GM21717 (cell line): ENCODE measurements around the gene NRCAM.
"Not testable (repeated sequence)": the region's sequence is repeated elsewhere in the genome, so short reads cannot be mapped to it uniquely, and the experiment has no call there.

Source experiments
- ATAC-seq: cut with Tn5 transposase; IDR thresholded peaks from one replicate; pipeline ENCODE4 v1.9.1; 2021; ENCODE audit warnings: mild to moderate bottlenecking, moderate library complexity; ENCODE audit not compliant: unreplicated experiment

NRCAM gene

GRCh38 chr7:108286290-108286904, 169.8 kb downstream of the NRCAM start:
- no peak for ATAC-seq

GRCh38 chr7:108285778-108286177, 170.5 kb downstream of the NRCAM start:
- no peak for ATAC-seq

- ATAC-seq, result no peak
These were observed 171.2 kb downstream of the NRCAM start for GRCh38 chr7:108285003-108285368.

GRCh38 chr7:108284349-108285002, 171.8 kb downstream of the NRCAM start:
- ATAC-seq, result peak; percentile 81

- no peak for ATAC-seq
These were observed 173.0 kb downstream of the NRCAM start for GRCh38 chr7:108283252-108283651.

- no peak for ATAC-seq
These were observed 173.7 kb downstream of the NRCAM start for GRCh38 chr7:108282427-108282996.

- no peak for ATAC-seq
These were observed 176.1 kb downstream of the NRCAM start for GRCh38 chr7:108280136-108280535.

GRCh38 chr7:108278776-108279175, 177.5 kb downstream of the NRCAM start:
- ATAC-seq, result no peak

GRCh38 chr7:108278281-108278680, 178.0 kb downstream of the NRCAM start:
- no peak for ATAC-seq

GRCh38 chr7:108274447-108274846, 181.8 kb downstream of the NRCAM start:
- ATAC-seq, result not testable (repeated sequence)

- ATAC-seq, result not testable (repeated sequence)
These were observed 183.3 kb downstream of the NRCAM start for GRCh38 chr7:108272891-108273290.

- ATAC-seq, result peak; percentile 59
These were observed 185.7 kb downstream of the NRCAM start for GRCh38 chr7:108270385-108271015.

GRCh38 chr7:108268200-108268820, 187.9 kb downstream of the NRCAM start:
- ATAC-seq, result no peak

GRCh38 chr7:108267615-108268014, 188.6 kb downstream of the NRCAM start:
- ATAC-seq, result no peak

- no peak for ATAC-seq
These were observed 189.7 kb downstream of the NRCAM start for GRCh38 chr7:108266491-108266890.

GRCh38 chr7:108266035-108266434, 190.2 kb downstream of the NRCAM start:
- no peak for ATAC-seq

GRCh38 chr7:108265007-108265406, 191.2 kb downstream of the NRCAM start:
- ATAC-seq, result no peak

- ATAC-seq, result peak; percentile 75
These were observed 192.8 kb downstream of the NRCAM start for GRCh38 chr7:108263425-108263824.

- no peak for ATAC-seq
These were observed 194.5 kb downstream of the NRCAM start for GRCh38 chr7:108261560-108262255.

GRCh38 chr7:108259447-108259846, 196.8 kb downstream of the NRCAM start:
- not testable (repeated sequence) for ATAC-seq

GRCh38 chr7:108257954-108258353, 198.3 kb downstream of the NRCAM start:
- ATAC-seq, result no peak
